Ishikawa (cell line): ENCODE measurements around the gene TRAPPC3.

Experiments used
- CEBPB ChIP-seq: IDR thresholded peaks from 2 replicates; pipeline ENCODE4 v1.6.1; 2012
- CREB1 ChIP-seq: IDR thresholded peaks from 2 replicates; pipeline ENCODE4 v1.6.1; 2012; ENCODE audit warnings: low read depth
- EP300 ChIP-seq: IDR thresholded peaks from 2 replicates; pipeline ENCODE4 v1.6.1; 2012; ENCODE audit warnings: borderline replicate concordance
- NFIC ChIP-seq: IDR thresholded peaks from 2 replicates; pipeline ENCODE4 v1.6.1; 2012
- TAF1 ChIP-seq: IDR thresholded peaks from 2 replicates; pipeline ENCODE4 v1.6.1; 2012; ENCODE audit warnings: low read depth, mild to moderate bottlenecking
- TEAD4 ChIP-seq: IDR thresholded peaks from 2 replicates; pipeline ENCODE4 v1.6.1; 2012
- YY1 ChIP-seq: IDR thresholded peaks from 2 replicates; pipeline ENCODE4 v1.6.1; 2012; ENCODE audit warnings: low read depth
- ZBTB7A ChIP-seq: IDR thresholded peaks from 2 replicates; pipeline ENCODE4 v1.6.1; 2012; ENCODE audit warnings: low read depth

GRCh38 chr1:36096500-36097432 is 52.5 kb downstream of the TRAPPC3 start:
- TF ChIP-seq CEBPB, result no peak
- TF ChIP-seq NFIC, result no peak
- TF ChIP-seq TAF1, result no peak
- no peak for TF ChIP-seq TEAD4
- no peak for TF ChIP-seq YY1
- no peak for TF ChIP-seq ZBTB7A
- TF ChIP-seq EP300, result no peak
- no peak for TF ChIP-seq CREB1
